HPDE6-E6E7 (cell line): Measurements from ENCODE around the gene CCL11.

ENCODE experiments used
- DNase-seq: peaks from one replicate; pipeline ENCODE4 v3.0.0; 2011; ENCODE audit warnings: missing footprints; ENCODE audit errors: extremely low spot score

Gene CCL11

DNA sequence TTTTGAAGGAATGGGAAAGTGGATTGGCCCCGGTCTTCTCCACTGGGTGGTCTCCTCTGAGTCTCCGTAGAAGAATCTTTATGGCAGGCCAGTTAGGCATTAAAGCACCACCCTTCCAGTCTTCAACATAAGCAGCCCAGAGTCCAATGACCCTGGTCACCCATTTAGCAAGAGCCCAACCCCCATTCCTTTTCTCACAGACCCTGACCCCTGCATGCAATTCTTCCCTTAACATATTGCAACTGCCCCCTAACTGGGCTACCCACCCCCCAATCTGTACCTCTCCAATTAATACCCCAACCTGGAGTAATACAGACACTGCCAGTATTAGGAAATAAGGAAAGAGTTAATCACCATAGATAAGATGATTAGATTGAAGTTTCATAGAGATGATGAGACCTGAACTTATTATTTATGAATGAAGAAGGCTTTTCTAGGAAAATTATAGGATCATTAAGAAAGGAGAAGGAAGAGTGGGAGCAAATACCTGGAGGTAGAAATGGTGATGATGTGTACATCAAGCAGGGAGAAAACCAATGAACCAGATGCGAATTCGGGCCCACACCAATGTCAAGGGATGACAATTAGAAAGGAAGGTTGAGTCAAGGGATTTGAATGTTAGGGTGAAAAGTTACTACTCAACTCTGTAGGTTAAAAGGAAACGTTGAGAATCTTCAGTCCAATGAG, 28.1 kb upstream of the CCL11 start:
- no peak for DNase-seq

DNA sequence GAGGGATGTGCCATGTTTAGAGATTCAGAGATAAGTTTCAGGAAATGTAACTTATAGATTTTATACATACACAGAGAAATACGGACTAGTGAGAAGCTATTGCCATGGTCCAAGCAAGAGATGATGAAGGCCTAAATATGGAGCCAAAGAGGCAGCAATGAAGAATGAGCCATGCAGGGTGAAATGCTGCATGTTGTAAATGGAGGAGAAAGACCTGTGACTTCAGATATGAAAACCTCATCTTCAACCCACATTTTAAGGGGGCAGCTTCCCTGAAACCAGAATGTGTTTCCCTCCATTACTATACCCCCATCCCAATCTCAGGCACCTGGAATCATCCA, 27.6 kb upstream of the CCL11 start:
- DNase-seq: no peak

DNA sequence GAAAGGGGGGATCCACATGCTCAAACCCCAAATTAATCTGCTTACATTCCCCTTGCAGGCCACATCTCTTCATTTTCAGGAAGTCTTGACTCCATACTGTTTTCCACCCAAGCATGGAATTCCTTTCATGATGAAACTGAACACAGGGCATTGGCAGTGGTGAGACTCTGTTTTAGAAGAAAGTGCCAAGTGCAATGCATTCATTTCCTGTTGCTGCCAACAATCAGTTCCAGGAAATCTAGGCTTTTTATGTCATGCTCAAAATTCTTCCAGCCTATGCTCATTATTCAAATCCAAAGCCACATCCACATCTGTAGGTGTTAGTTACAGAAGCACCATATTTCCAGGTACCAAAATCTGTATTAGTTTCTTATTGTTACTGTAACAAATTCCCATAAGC, 26.4 kb upstream of the CCL11 start:
- DNase-seq: no peak

DNA sequence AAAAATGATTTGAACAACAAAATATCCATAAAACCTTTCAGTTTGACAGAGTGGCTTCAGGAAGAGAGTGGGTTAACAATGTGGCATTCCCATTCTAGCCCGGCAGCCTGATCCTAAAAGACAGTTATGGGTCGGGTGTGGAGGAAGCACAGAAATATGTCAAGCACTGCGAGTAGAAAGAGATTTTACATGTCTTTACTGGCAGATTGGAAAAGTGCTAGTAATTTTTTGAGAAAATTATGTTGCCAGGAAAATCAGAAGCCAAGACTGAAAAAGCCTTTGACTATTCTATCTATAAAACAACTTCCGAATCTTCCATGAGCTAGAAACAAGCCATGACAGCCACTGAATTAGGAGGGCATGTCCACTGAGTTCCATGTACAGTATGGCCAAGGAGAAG, 24.7 kb upstream of the CCL11 start:
- DNase-seq: no peak

DNA sequence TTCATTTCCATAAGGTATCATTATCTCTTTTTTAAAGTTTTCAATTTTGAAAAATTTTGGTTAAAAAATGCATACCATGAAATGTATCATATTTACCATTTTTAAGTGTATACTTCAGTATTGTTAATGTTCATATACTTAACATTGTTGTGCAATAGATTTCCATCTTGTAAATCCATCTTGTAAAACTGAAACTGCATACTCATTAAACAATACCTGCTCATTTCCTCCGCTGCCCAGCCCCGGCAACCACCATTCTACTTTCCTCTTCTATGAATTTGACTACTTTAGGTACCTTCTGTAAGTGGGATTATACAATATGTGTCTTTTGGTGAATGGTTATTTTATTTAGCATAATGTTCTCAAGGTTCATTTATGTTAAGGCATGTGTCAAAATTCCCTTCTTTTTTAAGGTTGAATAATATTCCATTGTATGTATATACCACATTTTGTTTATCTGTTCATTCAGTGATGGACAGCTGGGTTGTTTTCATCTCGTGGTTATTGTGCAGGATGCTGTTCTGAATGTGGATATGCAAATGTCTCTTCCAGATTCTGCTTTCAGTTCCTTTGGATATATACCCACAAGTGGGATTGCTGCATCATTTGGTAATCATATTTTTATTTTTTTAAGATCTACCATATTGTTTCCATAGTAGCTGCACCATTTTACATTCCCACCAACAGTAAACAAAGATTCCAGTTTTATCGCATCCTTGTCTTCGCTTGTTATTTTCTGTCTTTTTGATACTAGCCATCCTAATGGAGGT, 23.8 kb upstream of the CCL11 start:
- DNase-seq: no peak

DNA sequence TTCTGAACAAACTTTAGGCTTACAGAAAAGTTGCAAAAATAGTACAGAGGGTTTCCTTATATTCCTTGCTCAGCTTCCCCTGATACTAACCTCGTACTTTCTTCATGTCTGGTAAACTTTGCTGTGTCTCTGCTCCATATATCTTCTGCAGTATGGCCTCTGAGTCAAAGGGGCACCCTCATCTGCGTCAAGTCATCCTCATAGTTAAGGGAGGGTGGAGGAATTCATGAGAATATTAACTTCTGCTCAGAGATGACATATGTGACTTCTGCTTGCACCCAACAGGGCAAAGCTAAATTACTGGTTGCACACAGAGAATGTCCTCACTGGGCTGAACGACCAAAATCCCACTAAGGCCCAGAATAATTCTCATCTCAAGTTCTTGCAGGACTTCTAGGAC, 19.8 kb upstream of the CCL11 start:
- DNase-seq: no peak

DNA sequence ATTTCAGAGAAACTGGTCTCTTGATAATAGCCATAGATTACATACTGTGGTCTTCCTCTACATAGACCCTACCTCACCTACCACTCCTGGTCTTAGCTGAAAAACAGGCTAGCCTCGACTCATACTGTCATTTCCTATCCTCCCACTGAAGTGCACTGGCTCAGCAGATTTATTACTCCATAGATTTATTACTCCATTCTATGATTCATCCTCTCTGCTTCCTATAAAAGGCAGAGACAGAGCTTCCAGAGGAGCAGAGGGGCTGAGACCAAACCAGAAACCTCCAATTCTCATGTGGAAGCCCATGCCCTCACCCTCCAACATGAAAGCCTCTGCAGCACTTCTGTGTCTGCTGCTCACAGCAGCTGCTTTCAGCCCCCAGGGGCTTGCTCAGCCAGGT, 15.6 kb upstream of the CCL11 start, which contains the start of gene CCL7:
TSS of gene CCL7 (plus strand) at position 253 of the 400 bp plus-strand sequence. CDS start at position 323, 70 bp downstream.
- DNase-seq: no peak

DNA sequence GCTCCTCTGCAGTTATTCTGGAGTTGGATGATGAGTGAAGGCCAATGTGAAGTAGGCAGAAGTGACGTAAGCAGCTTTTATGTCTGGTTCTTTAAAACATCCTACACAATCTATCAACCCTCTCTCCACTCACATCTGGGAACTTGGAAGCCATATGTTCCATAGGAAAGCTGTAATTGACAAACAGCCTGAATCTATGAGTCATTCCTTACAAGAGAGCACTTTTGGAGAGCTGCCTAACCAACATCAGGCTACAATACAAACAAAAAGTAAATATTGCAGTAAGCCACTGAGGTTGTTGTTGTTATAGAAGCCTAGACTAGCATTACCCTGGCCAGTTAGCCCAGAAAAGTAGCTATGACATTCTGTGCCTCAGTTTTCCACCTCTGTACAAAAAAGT, 9.7 kb upstream of the CCL11 start:
- DNase-seq: no peak

DNA sequence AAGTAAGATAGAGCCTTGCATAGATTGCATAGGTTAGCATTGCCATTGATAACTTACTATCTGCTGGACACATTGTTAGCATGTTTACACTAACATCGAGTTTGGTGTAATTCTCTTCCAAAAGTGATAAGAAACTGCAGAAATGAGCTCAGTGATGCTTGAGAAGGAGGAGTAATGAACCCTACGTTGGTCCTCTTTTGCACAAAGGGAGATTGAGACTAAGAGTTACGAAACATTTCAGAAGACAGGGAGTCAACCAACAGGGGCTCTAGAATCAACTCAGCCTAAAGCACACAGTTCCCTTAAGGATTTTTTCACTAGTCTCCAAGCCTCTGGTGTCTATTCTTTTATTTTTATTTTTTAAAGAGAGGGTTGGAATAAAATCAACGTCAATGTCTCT, 8.7 kb upstream of the CCL11 start:
- DNase-seq: no peak

DNA sequence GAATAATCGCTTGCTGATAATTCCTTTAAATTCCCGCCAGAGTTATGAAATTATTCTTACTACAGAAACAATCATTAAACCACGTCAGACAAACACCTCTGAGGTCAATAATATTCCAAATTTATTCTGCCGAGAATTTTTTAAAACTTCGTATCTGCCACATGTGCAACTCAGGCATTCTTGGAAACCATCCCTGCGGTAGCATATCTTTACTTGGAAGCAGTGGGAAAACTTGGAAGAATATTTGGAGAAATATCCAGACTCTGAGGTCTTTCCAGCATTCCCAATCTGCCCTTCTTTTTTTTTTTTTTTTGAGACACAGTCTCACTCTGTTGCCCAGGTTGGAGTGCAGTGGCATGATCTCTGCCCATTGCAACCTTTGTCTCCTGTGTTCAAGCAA, 2.0 kb upstream of the CCL11 start:
- DNase-seq: no peak

DNA sequence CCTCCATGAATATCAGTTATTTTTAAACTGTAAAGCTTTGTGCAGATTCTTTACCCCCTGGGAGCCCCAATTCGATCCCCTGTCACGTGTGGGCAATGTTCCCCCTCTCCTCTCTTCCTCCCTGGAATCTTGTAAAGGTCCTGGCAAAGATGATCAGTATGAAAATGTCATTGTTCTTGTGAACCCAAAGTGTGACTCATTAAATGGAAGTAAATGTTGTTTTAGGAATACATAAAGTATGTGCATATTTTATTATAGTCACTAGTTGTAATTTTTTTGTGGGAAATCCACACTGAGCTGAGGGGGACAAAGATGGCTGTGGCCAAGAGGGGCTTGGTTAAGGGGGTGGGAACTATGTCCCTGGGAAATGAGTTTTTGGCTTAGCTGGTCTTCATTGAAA, 2.3 kb downstream of the CCL11 start:
- DNase-seq: no peak

DNA sequence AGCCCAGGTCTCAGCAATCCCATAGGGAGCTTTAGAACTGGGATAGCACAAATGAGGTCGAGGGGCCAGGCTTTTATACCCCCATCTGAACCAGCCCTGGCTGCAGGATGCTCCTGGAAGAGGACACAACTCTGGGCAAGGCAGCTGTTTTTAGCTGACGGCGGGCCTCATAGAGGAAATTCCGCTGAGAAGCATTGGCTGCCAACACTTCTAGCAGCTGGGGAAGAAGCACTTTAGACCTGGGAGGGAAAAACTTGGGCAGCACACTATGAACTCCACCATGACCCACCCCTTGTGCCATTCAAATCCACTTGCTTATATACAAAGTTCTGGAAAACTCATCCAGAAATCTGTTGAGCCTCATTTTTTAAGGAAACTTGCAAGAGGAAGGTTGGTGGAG, 5.0 kb downstream of the CCL11 start:
- DNase-seq: no peak

DNA sequence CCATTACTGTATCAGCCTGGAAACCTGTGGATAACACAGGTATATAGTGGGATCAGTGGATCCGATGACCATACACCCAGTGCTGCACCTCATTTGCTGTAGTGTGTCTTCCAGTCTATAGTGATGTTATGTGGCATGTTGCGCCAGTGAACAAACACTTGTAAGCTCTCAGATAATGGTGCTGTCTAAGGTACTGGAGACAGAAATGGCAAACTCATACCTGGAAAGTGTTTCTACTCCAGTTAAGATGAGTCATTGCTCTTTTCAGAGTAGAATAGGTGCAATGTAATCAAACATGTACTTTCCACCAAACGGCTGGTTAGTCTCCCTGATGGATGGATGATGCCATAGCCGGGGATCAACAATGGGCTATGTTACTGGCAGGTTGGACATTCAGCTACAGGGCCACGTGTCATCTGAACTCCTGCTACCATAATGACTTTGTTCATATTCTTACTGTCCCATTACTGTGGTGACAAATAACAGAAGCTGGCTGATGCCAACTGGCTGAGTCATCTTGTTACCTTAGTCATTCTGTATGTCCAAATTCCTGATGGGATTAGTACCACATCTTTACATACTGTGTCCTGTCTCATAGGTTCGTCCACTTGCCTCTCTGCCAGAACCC, 6.3 kb downstream of the CCL11 start:
- DNase-seq: no peak

DNA sequence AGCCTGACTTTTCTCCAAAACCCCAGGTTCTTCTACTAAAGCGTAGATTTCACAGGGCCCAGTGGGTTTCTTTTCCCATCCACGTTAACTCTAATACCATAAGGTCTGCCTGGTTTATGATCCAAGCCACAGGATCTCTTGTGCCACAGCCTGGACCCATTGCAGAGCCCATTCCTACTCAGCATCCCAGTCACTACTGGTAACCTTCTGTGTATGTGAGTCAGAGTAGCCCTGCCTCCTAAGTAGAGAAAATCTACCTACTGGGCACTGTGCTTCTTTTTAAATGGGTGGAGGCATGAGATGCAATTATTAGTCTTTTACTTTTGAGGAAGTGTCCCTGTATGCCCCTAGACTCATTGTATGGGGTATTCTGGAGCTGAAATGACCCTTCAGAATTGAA, 13.5 kb downstream of the CCL11 start:
- DNase-seq: no peak

DNA sequence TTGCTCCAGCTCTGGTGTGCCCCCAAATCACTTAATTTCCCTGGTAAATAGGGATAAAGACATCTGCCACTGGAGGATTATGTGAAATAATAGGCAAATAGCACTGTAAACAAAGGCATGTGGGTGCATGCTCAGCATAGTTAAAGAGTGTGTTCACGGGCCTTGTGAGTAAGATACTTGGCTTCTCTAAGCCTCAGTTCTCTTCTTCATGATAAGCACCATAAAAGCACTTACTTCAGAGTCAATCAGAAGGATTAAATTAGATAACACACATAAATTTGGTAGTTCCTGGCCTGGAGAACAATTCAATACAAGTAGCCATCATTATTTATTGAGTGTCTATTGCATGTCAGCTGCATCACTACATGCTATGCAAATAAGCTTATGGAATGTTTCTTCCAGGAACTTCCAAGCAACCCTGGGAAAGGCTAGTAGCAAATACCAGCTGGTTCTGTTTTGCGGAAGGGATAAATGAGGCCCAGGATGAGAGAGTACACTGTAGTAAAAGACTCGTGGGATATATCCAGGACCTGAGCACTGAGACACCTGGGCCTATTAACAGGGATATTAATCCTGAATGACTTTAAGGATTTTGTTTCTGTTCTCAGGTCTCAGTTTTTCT, 14.5 kb downstream of the CCL11 start:
- no peak for DNase-seq

DNA sequence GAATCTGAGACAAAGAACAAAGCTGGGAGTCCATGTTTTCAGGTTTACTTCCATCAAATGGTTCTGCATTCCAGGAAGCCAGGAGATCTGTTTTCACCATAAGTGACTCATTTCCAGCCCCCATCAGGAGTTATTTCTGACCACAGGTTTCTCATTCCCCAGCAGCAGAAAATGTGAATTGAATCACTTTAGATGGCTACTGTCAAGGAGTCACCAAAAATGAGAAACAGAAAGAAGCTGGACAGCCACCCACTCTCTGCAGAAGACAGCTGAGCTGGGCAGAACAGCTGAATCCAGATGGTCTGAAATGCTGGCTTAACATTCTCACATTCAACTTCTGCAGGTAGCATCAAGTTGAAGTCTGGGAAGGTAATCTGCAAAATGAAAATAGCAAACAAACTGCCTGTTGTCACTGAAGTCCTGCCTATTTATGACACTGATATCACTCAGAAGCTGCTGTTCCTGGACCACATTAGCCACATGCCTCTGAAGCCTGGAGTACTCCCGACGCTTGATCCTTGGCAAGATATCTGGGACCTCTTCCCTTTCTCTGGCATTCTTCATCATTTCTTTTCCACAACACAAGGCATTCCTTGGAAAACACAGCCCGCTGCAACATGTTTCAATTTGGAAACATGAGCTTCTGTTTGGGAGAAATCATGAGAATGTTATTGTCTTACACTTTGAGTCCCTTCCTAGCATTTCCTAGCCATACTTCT, 15.3 kb downstream of the CCL11 start:
- no peak for DNase-seq

DNA sequence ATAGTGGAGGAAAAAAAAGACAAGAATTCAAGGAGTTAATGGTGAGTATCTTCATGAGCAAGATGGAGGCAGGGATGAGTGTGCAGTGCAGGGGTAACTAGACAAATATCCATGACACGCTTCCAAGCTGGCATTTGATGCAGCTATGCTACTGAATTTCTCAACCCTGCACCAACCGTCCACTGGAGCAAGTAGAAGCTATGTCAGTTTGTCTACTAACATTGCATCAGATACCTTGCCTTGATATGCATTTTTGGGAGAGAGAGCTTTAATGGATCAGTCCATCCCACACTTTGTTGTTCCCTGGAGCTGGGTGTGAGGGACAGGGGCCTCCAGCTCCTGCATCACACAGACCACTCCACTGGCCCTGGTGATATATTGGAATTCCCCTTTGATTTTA, 16.4 kb downstream of the CCL11 start:
- DNase-seq: no peak

DNA sequence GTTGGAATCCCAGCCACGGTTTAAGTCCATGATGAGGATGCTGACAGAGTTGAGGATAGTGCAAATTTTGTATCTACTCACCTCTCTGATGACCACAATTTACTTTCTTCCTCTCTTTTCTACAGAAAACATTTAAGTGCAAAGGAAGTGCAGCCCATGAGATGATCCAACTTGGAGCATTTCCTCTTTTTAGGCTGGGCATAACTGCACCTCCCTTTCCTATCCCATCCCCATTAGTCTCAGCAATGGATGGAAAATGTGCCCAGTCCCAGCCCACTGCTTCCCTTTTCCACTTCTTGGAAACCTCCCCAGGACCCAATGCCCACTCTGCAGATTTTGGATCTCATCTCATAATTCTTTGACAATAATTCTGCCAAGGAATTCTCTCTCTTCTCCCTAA, 17.1 kb downstream of the CCL11 start:
- no peak for DNase-seq

DNA sequence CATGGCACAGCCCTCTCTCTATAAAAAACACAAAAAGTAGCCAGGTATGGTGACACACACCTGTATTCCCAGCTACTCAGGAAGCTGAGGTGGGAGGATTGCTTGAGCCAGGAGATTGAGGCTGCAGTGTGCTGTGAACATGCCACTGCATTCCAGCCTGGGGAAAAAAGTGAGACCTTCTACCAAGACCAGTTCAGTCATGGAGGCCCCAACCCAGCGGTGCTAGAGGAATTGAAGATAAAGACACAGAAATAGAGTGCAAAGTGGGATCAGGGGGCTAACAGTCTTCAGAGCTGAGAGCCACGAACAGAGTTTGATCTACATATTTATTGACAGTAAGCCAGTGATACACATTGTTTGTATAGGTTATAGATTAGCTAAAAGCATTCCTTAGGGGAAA, 18.1 kb downstream of the CCL11 start:
- no peak for DNase-seq

DNA sequence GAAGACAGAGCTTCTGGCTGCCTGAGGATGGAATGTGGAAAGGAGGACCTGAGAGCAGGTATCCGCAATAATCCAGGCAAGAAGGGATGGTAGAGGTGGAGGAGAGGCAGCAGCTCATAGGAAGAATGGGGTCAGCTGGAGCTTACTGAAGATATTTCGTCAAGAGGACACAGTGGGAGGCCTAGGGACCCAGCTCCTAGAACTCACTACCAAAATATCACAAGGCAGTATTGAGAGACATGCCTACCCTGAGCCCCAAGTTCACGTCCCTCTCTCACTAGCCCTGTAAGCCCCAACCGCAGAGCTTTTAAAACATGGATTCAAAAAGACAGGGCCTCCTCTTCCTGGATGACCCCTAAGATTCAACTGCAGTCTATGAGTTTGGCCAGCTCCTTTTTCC, 19.5 kb downstream of the CCL11 start:
- DNase-seq: no peak

DNA sequence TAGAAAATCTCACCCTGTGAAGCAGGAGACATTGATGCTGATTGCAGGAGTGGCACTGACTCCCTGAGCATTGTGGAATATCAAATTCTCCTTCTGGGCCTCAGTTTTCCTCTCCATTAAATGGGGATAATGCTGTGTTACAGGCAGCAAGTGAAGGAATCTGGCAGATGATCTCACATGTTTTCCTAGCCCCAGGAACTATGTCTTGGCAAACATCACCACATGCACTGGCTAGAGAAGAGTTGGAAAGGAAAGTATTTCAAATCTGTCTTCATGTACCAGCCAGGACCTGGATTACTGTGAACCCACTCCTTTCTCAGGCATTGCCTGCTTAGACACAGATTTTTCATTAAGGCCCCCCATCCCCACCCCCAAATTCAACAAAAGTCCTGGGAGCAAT, 20.1 kb downstream of the CCL11 start:
- no peak for DNase-seq

DNA sequence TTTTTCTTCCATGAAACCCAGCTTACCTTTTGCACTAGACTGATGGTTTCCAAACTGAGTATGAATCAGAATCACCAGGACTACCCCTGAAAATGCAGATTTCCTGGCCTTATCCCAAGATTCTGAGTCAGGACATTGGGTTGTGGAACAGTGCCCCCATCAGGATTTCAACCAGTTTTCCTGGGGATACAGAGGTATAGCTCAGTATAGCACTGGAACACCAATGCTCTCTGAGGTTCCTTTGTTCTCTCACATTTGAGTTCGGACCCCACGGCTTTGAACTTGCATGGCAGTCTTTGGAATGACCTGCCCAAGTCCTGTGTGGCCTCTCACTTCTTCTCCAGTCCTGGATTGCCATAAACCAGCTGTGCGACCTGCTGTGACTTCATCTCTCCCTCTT, 20.9 kb downstream of the CCL11 start:
- DNase-seq: no peak
